ENCODE results near the gene MMP20.

Gene MMP20

GRCh38 chr11:102591160-102591718 is 33.9 kb downstream of the MMP20 start:
- DNase-seq: no peak

- no peak for DNase-seq
Measured at GRCh38 chr11:102590276-102591049, 34.7 kb downstream of the MMP20 start.

GRCh38 chr11:102589047-102589459 is 36.1 kb downstream of the MMP20 start:
- DNase-seq: no peak

- DNase-seq: no peak
Measured at GRCh38 chr11:102587722-102588121, 37.4 kb downstream of the MMP20 start.

- DNase-seq: no peak
Measured at GRCh38 chr11:102583141-102583873, 41.8 kb downstream of the MMP20 start.

- DNase-seq: no peak
Measured at GRCh38 chr11:102582140-102582539, 43.0 kb downstream of the MMP20 start.

GRCh38 chr11:102581066-102581465 is 44.1 kb downstream of the MMP20 start:
- no peak for DNase-seq

- no peak for DNase-seq
Measured at GRCh38 chr11:102580185-102580951, 44.8 kb downstream of the MMP20 start.

GRCh38 chr11:102577723-102578122 is 47.4 kb downstream of the MMP20 start:
- DNase-seq: no peak

- no peak for DNase-seq
Measured at GRCh38 chr11:102577182-102577581, 48.0 kb downstream of the MMP20 start.

- no peak for DNase-seq
Measured at GRCh38 chr11:102576350-102576749, 48.8 kb downstream of the MMP20 start.

GRCh38 chr11:102575012-102575411 is 50.1 kb downstream of the MMP20 start:
- no peak for DNase-seq

- DNase-seq: peak; percentile 29
Measured at GRCh38 chr11:102573851-102574250, 51.3 kb downstream of the MMP20 start.

GRCh38 chr11:102572554-102573220 is 52.4 kb downstream of the MMP20 start:
- no peak for DNase-seq

- no peak for DNase-seq
Measured at GRCh38 chr11:102568851-102569250, 56.3 kb downstream of the MMP20 start.

- DNase-seq: no peak
Measured at GRCh38 chr11:102566112-102566511, 59.0 kb downstream of the MMP20 start.

- no peak for DNase-seq
Measured at GRCh38 chr11:102564110-102564509, 61.0 kb downstream of the MMP20 start.

GRCh38 chr11:102561636-102562035 is 63.5 kb downstream of the MMP20 start:
- no peak for DNase-seq

- DNase-seq: no peak
Measured at GRCh38 chr11:102560555-102561011, 64.5 kb downstream of the MMP20 start.

GRCh38 chr11:102559839-102560238 is 65.3 kb downstream of the MMP20 start:
- DNase-seq: no peak

GRCh38 chr11:102555091-102555490 is 70.0 kb downstream of the MMP20 start:
- DNase-seq: no peak

GRCh38 chr11:102553835-102554282 is 71.3 kb downstream of the MMP20 start:
- DNase-seq: no peak
